ENCODE results near the gene TMED5.
A peak's percentile ranks its signal among the peaks of the same experiment; 100 is the strongest.

Gene TMED5

DNA sequence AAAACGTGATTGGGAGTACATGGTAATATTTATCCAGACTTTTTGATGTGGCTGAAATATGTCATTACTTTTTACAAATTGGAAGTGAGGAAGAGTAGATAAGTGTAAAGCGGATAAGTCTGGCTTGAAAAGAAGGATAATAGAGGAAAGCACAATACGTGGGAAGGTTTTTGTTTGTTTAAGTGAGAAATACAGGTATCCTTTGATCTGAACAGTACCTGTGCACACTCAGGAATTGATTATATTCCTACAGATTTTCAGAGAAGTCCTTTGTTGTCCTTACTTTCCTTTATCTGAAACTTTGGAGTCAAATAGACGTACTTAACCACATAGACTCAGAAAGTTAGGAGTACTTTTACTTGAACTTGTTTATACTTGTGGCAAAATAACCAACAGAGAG is 20.5 kb upstream of the TMED5 start:
- Histone ChIP-seq H3K4me1 (ENCODE audit: control insufficient read depth in 5 of 5, insufficient read depth in 5 of 5, low read length in 5 of 5) (no peaks in the 10 kb centered on the region), H3K9me3 (ENCODE audit: control insufficient read depth in 5 of 5, low read length in 5 of 5) (no peaks in the 10 kb centered on the region), H3K27me3 (ENCODE audit: control insufficient read depth in 5 of 5, insufficient read depth in 4 of 5, low read length in 5 of 5) (no peaks in the 10 kb centered on the region), H3K9ac (ENCODE audit: low read length in 5 of 5) (no peak overlapping the region), H3K27ac (ENCODE audit: low read depth, low read length) (no peak overlapping the region), H3K36me3 (ENCODE audit: control insufficient read depth in 5 of 5, insufficient read depth in 5 of 5, low read length in 5 of 5) (peaks cover 2 to 17% (median 14%) of the 10 kb centered on the region in 5 donors), H3K4me3 (ENCODE audit: low read depth in 1 of 5, low read length in 5 of 5) (no peak overlapping the region)

- no peak overlapping the region for H3K27ac ChIP-seq (ENCODE audit: low read depth, low read length)
- H3K4me3 ChIP-seq (ENCODE audit: low read depth in 1 of 5, low read length in 5 of 5) = no peak overlapping the region
- H3K9ac ChIP-seq (ENCODE audit: low read length in 5 of 5) = no peak overlapping the region
- H3K27me3 ChIP-seq (ENCODE audit: control insufficient read depth in 5 of 5, insufficient read depth in 4 of 5, low read length in 5 of 5) = no peaks in the 10 kb centered on the region
- H3K36me3 ChIP-seq (ENCODE audit: control insufficient read depth in 5 of 5, insufficient read depth in 5 of 5, low read length in 5 of 5) = peaks cover 2 to 17% (median 14%) of the 10 kb centered on the region in 5 donors
- no peaks in the 10 kb centered on the region for H3K9me3 ChIP-seq (ENCODE audit: control insufficient read depth in 5 of 5, low read length in 5 of 5)
- H3K4me1 ChIP-seq (ENCODE audit: control insufficient read depth in 5 of 5, insufficient read depth in 5 of 5, low read length in 5 of 5) = no peaks in the 10 kb centered on the region
Observed at GRCh38 chr1:93200086-93200620, 19.9 kb upstream of the TMED5 start.

GRCh38 chr1:93199150-93199549 is 18.9 kb upstream of the TMED5 start:
- Histone ChIP-seq H3K36me3 (ENCODE audit: control insufficient read depth in 5 of 5, insufficient read depth in 5 of 5, low read length in 5 of 5) (peaks cover 2 to 17% (median 14%) of the 10 kb centered on the region in 5 donors), H3K9me3 (ENCODE audit: control insufficient read depth in 5 of 5, low read length in 5 of 5) (no peaks in the 10 kb centered on the region), H3K27ac (ENCODE audit: low read depth, low read length) (no peak overlapping the region), H3K4me3 (ENCODE audit: low read depth in 1 of 5, low read length in 5 of 5) (no peak overlapping the region), H3K27me3 (ENCODE audit: control insufficient read depth in 5 of 5, insufficient read depth in 4 of 5, low read length in 5 of 5) (no peaks in the 10 kb centered on the region), H3K4me1 (ENCODE audit: control insufficient read depth in 5 of 5, insufficient read depth in 5 of 5, low read length in 5 of 5) (no peaks in the 10 kb centered on the region), H3K9ac (ENCODE audit: low read length in 5 of 5) (no peak overlapping the region)

DNA sequence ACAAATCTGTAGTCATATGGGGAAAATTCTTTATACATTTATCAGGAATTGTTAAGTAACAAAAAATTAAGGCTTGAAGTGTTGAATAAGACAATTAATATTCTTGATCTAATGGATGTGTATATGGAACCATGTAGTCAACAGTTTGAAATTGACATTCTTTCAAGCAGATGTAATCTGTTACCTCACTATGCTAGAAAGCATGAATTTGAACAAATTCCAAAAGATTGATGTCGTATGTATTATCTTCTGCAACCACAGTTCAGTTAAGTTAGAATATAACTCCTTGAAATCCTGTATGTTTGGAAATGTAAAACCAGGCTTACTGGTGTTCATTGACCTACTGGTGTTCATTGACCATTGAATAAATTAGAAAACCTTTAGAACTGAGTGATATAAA is 16.4 kb upstream of the TMED5 start:
- H3K27me3 ChIP-seq (ENCODE audit: control insufficient read depth in 5 of 5, insufficient read depth in 4 of 5, low read length in 5 of 5) = no peaks in the 10 kb centered on the region
- no peaks in the 10 kb centered on the region for H3K4me1 ChIP-seq (ENCODE audit: control insufficient read depth in 5 of 5, insufficient read depth in 5 of 5, low read length in 5 of 5)
- H3K9me3 ChIP-seq (ENCODE audit: control insufficient read depth in 5 of 5, low read length in 5 of 5) = no peaks in the 10 kb centered on the region
- no peak overlapping the region for H3K27ac ChIP-seq (ENCODE audit: low read depth, low read length)
- peaks cover 2 to 11% (median 9%) of the 10 kb centered on the region in 5 donors for H3K36me3 ChIP-seq (ENCODE audit: control insufficient read depth in 5 of 5, insufficient read depth in 5 of 5, low read length in 5 of 5)
- H3K4me3 ChIP-seq (ENCODE audit: low read depth in 1 of 5, low read length in 5 of 5) = no peak overlapping the region
- H3K9ac ChIP-seq (ENCODE audit: low read length in 5 of 5) = no peak overlapping the region

- Histone ChIP-seq H3K27me3 (ENCODE audit: control insufficient read depth in 5 of 5, insufficient read depth in 4 of 5, low read length in 5 of 5) (no peaks in the 10 kb centered on the region), H3K27ac (ENCODE audit: low read depth, low read length) (no peak overlapping the region), H3K9ac (ENCODE audit: low read length in 5 of 5) (no peak overlapping the region), H3K36me3 (ENCODE audit: control insufficient read depth in 5 of 5, insufficient read depth in 5 of 5, low read length in 5 of 5) (peaks cover 0 to 8% (median 6%) of the 10 kb centered on the region in 5 donors), H3K9me3 (ENCODE audit: control insufficient read depth in 5 of 5, low read length in 5 of 5) (no peaks in the 10 kb centered on the region), H3K4me3 (ENCODE audit: low read depth in 1 of 5, low read length in 5 of 5) (no peak overlapping the region), H3K4me1 (ENCODE audit: control insufficient read depth in 5 of 5, insufficient read depth in 5 of 5, low read length in 5 of 5) (no peaks in the 10 kb centered on the region)
Observed at GRCh38 chr1:93194231-93194990, 14.2 kb upstream of the TMED5 start.

- Histone ChIP-seq H3K27me3 (ENCODE audit: control insufficient read depth in 5 of 5, insufficient read depth in 4 of 5, low read length in 5 of 5) (no peaks in the 10 kb centered on the region), H3K9me3 (ENCODE audit: control insufficient read depth in 5 of 5, low read length in 5 of 5) (no peaks in the 10 kb centered on the region), H3K4me3 (ENCODE audit: low read depth in 1 of 5, low read length in 5 of 5) (no peak overlapping the region), H3K27ac (ENCODE audit: low read depth, low read length) (no peak overlapping the region), H3K4me1 (ENCODE audit: control insufficient read depth in 5 of 5, insufficient read depth in 5 of 5, low read length in 5 of 5) (no peaks in the 10 kb centered on the region), H3K9ac (ENCODE audit: low read length in 5 of 5) (no peak overlapping the region), H3K36me3 (ENCODE audit: control insufficient read depth in 5 of 5, insufficient read depth in 5 of 5, low read length in 5 of 5) (peaks cover 0 to 8% (median 4%) of the 10 kb centered on the region in 5 donors)
Observed at GRCh38 chr1:93190432-93190831, 10.2 kb upstream of the TMED5 start.

DNA sequence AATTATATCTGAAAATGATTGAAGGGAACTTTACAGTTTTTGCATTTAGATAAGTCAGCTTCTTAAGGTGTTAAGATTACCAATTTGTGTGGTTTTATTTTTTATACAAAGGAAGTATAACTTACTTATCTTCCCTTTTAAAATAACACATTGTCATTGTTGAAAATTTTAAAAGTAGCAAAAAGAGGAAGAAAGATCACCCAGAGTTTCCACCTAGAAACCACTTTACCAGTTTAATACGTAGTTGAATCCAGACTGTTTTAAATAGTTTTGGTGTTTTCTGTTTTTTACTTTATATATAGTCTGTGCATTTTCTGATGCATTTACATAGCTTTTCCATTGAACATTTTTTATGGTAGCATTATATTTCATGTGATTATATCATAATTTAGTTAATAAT is 6.5 kb upstream of the TMED5 start:
- Histone ChIP-seq H3K4me3 (ENCODE audit: low read depth in 1 of 5, low read length in 5 of 5) (no peak overlapping the region), H3K9me3 (ENCODE audit: control insufficient read depth in 5 of 5, low read length in 5 of 5) (no peaks in the 10 kb centered on the region), H3K27me3 (ENCODE audit: control insufficient read depth in 5 of 5, insufficient read depth in 4 of 5, low read length in 5 of 5) (no peaks in the 10 kb centered on the region), H3K27ac (ENCODE audit: low read depth, low read length) (no peak overlapping the region), H3K9ac (ENCODE audit: low read length in 5 of 5) (no peak overlapping the region), H3K36me3 (ENCODE audit: control insufficient read depth in 5 of 5, insufficient read depth in 5 of 5, low read length in 5 of 5) (peaks cover 0 to 3% (median 0%) of the 10 kb centered on the region in 5 donors), H3K4me1 (ENCODE audit: control insufficient read depth in 5 of 5, insufficient read depth in 5 of 5, low read length in 5 of 5) (no peaks in the 10 kb centered on the region)

- peaks cover 0 to 2% (median 0%) of the 10 kb centered on the region in 5 donors for H3K36me3 ChIP-seq (ENCODE audit: control insufficient read depth in 5 of 5, insufficient read depth in 5 of 5, low read length in 5 of 5)
- H3K4me1 ChIP-seq (ENCODE audit: control insufficient read depth in 5 of 5, insufficient read depth in 5 of 5, low read length in 5 of 5) = peaks cover 12 to 33% (median 28%) of the 10 kb centered on the region in 5 donors
- peaks cover 0 to 2% (median 0%) of the 10 kb centered on the region in 5 donors for H3K9me3 ChIP-seq (ENCODE audit: control insufficient read depth in 5 of 5, low read length in 5 of 5)
- peak within 1 kb of the TSS; percentile 100 for H3K27ac ChIP-seq (ENCODE audit: low read depth, low read length)
- H3K4me3 ChIP-seq (ENCODE audit: low read depth in 1 of 5, low read length in 5 of 5) = peak within 1 kb of the TSS; percentile 75 to 100 (median 96)
- H3K27me3 ChIP-seq (ENCODE audit: control insufficient read depth in 5 of 5, insufficient read depth in 4 of 5, low read length in 5 of 5) = peaks cover 0 to 10% (median 0%) of the 10 kb centered on the region in 5 donors
- H3K9ac ChIP-seq (ENCODE audit: low read length in 5 of 5) = peak within 1 kb of the TSS; percentile 95 to 100 (median 100)
Observed at GRCh38 chr1:93180723-93181613, 755 bp upstream of the TMED5 start, which contains the start of gene CCDC18. TSS of gene CCDC18 (plus strand) at chr1:93180724. CDS start at chr1:93183362, 2,638 bp downstream.

DNA sequence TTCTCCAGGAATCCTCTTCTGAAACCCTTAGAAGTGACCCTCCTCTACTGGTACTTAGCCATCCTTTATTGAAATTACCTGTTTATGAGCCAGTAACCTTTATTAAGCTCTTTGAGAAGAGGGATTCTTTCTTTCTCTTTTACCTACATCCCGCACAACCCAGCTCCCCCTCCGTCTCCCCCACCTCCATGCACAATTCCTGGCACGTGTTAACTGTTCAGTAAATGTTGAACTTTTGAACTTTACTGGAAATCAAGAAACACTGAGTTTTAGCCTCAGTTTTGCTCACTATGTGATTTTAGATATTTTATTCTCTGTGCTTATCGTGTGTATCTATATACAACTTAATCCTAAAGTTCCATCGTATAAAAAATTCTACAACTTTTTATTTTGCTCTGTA is 1.8 kb downstream of the TMED5 start:
- Histone ChIP-seq H3K9me3 (ENCODE audit: control insufficient read depth in 5 of 5, low read length in 5 of 5) (peaks cover 0 to 2% (median 0%) of the 10 kb centered on the region in 5 donors), H3K4me1 (ENCODE audit: control insufficient read depth in 5 of 5, insufficient read depth in 5 of 5, low read length in 5 of 5) (peaks cover 12 to 41% (median 33%) of the 10 kb centered on the region in 5 donors), H3K27ac (ENCODE audit: low read depth, low read length) (peak overlapping the region; percentile 100), H3K27me3 (ENCODE audit: control insufficient read depth in 5 of 5, insufficient read depth in 4 of 5, low read length in 5 of 5) (peaks cover 0 to 10% (median 0%) of the 10 kb centered on the region in 5 donors), H3K4me3 (ENCODE audit: low read depth in 1 of 5, low read length in 5 of 5) (peak overlapping the region; percentile 74 to 100 (median 96)), H3K36me3 (ENCODE audit: control insufficient read depth in 5 of 5, insufficient read depth in 5 of 5, low read length in 5 of 5) (peaks cover 0 to 2% (median 0%) of the 10 kb centered on the region in 5 donors), H3K9ac (ENCODE audit: low read length in 5 of 5) (peak overlapping the region; percentile 33 to 100 (median 95))
